ACHN (cell line): Measurements from ENCODE around the gene GRAMD1B.
A peak's percentile ranks its signal among the peaks of the same experiment; 100 is the strongest.
"Not testable (repeated sequence)": the region's sequence is repeated elsewhere in the genome, so short reads cannot be mapped to it uniquely, and the experiment has no call there.

Source experiments
- DNase-seq: peaks from one replicate; pipeline ENCODE4 v3.0.0-alpha.2; 2015
- in situ Hi-C: cut with HindIII; loops from 2 replicates; pipeline ENCODE4 v1.10.0; 2017; ENCODE audit warnings: low sequenced_read_pairs, low pct_ligation_motif_present, low pct_unique_long_range_greater_than_20kb

Gene GRAMD1B

GRCh38 chr11:123570939-123571580 lies 141.0 kb downstream of the GRAMD1B start:
- in situ Hi-C loops = no loop called here

DNA sequence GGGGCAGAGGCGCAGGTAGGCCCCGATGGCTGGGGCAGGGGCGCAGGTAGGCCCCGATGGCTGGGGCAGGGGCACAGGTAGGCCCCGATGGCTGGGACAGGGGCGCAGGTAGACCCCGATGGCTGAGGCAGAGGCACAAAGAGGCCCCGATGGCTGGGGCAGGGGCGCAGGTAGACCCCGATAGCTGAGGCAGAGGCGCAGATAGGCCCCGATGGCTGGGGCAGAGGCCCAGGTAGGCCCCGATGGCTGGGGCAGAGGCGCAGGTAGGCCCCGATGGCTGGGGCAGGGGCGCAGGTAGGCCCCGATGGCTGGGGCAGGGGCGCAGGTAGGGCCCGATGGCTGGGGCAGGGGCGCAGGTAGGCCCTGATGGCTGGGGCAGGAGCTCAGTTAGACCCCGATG lies 142.7 kb downstream of the GRAMD1B start:
- in situ Hi-C loops, DNase-seq: not testable (repeated sequence)

More at GRCh38 chr11:123570939-123571580, 141.0 kb downstream of the GRAMD1B start:
- DNase-seq = no peak

DNA sequence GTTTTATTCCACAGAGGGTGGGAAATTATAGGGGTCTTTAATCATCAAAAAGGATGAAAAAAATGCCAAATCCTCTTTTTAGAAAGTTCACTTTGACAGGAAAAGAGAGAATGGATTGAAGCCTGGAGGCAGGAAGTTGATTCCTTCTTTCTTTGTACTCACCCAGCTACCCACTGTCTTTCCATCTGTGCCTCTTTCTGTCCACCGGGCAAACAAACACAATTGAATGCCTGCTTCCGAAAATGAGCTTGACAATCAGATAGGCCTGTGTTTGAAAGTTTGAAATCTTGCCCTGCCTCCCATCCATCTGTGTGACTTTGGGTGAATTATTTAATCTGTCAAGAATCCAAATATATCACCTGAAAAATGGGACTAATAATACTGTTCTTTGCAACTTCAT lies 143.2 kb downstream of the GRAMD1B start:
- no peak for DNase-seq
- in situ Hi-C loops = no loop called here

- no peak for DNase-seq
- in situ Hi-C loops = no loop called here
Observed at GRCh38 chr11:123575441-123575840, 145.4 kb downstream of the GRAMD1B start.

DNA sequence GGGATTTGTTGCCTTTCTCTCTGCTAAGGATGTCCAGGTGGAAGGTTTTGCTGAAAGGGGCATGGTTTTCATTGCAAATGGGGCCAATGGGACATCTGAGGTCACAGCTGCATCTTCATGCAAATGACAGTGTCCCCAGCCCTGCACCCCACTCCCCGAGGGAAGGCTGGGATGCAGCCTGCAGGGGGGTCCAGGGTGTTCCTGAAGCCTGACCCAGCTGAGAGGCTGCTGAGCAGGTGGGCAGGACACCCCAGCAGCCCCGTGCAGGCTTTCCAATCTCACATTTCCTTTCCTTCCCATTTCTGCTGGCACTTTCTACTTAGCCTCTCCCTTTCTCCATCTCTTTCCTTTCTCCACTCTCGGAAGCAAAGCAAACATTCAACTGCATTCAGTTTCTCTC lies 146.0 kb downstream of the GRAMD1B start:
- DNase-seq = no peak
- in situ Hi-C loops = no loop called here

DNA sequence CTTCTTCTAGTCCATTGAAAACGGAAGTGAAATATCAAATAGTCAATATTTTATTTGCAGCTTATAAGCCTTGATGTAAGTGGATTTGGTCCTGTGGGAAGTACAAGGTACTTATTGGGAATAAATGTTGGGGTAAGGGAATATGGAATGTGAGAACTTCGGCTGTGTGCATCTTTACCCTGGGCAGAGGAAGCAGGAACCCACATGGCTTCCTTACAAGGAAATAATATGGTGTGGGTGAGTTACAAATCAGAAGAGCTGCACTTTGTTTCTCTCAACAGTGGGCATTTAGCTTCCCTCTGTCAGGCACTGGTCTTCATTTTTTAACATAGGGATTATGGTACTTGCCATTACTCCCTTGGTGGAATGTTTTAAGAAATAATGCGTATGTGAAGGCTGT lies 146.4 kb downstream of the GRAMD1B start:
- no peak for DNase-seq
- in situ Hi-C loops = no loop called here

GRCh38 chr11:123577081-123577598 lies 147.1 kb downstream of the GRAMD1B start:
- in situ Hi-C loops = no loop called here
- DNase-seq = peak; percentile 45

GRCh38 chr11:123578778-123579481 lies 148.9 kb downstream of the GRAMD1B start:
- in situ Hi-C loops = no loop called here
- DNase-seq = no peak

DNA sequence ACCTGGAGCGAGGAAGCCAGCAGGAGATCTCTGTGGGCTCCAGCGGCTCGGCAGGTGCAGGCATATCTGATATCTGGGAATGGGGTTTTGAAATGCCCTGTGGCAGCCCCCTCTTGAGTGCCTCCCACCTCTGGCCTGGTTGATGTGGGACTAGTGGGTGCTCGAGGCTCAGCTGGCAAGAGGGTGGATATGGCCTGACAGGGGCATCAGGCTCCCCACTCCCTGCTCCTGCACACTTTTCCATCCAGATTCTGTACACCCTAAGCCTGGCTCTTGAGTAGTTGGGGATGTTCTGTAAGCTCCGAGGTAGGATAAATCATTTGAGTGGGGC lies 149.4 kb downstream of the GRAMD1B start:
- in situ Hi-C loops = no loop called here
- no peak for DNase-seq

GRCh38 chr11:123580137-123580536 lies 150.1 kb downstream of the GRAMD1B start:
- in situ Hi-C loops = no loop called here
- DNase-seq = no peak

DNA sequence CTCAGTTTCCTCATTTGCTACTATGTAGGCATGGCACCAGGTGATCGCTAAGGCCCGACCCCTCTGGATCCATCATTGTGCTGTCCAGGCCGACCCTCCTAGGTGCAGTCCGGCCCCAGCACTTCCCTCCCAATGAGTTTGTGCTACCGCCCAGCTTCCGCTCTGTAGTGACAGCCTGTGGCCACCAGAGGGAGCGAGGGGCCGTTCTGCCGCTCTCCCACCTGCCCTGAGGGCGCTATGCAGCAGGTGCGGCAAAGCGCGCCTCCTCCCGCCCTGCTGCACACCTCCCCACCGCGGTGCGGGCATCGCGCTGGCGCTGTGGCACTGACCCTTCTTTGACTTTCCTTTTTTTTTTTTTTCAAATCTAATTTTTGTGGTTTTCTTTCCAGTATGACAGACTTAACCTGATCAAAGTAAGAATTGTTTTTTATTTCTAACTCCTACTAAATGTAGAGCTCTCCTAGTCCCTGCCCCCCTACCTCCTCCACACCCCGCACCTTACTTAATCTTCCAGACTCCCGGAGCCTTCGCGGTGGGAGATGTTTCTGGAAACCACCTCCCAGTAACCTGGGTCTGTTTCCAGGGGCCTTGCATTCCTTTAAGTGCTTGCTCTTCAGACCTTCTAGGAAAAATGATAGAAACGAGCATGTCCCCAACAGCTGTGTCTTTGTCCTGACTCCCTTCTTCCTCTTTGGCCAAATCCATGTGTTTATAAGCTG lies 150.6 kb downstream of the GRAMD1B start:
- in situ Hi-C loops = no loop called here
- peak; percentile 52 for DNase-seq

GRCh38 chr11:123581651-123582399 lies 151.8 kb downstream of the GRAMD1B start:
- in situ Hi-C loops = no loop called here
- DNase-seq = no peak

DNA sequence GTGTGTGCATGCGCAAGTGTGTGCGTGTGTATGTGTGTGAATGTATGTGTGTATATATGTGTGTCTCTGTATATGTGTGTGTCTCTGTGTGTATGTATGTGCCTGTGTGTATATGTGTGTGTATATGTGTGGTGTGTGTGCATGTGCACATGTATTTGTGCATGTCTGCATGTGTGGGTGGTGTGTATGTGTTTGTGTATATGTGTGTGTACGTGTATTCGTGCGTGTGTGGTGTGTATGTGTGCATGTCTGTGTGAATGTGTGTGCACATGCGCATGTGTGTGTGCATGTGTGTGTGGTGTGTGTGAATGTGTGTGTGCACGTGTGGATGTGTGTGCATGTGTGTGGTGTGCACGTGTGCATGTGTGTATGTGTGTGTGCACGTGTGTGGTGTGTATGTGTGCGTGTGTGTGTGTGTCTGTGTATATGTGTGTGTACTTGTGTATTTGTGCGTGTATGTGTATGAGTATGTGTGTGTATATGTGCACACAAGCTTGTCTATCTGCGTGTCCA lies 153.0 kb downstream of the GRAMD1B start:
- in situ Hi-C loops = no loop called here
- DNase-seq = no peak

DNA sequence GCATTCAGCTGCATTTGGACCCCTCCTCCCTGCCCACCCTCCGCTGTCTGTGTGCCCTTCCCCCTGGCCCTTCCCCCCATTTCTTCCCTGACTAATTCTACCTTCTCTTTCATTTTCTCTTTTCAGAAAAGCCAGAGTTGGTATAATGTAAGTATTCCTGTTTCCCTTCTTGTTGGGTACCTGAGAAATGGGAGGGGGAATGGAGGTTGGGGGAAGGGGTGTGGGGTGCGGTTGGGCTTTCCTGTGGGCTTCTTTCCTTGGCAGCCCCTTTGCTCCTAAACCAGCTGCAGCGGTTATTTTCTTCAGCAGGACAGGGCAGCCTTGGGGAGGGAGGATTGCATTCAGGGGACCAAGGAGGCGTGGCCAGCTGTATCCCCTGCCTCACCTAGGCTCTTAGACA lies 154.1 kb downstream of the GRAMD1B start:
- in situ Hi-C loops = no loop called here
- no peak for DNase-seq

DNA sequence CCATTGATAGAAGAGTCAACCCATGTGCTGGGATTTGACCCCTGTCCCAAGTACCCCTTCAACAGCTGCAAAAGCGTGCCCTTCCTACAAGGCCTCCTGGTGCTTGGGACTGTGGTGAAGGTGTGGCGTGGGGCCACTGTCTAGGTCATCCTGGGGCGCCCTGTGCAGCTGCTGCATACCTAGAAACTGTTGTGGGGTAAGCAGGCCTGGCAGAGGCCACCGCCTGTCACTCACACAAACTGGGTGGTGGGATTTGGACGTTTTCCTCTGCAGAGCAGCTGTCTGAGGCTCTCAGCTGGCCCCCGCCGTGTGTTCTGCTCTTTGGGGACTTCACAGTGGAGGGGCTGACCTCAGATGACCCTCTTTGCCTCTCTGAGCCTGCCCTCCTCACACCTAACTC lies 154.7 kb downstream of the GRAMD1B start:
- in situ Hi-C loops = no loop called here
- no peak for DNase-seq

DNA sequence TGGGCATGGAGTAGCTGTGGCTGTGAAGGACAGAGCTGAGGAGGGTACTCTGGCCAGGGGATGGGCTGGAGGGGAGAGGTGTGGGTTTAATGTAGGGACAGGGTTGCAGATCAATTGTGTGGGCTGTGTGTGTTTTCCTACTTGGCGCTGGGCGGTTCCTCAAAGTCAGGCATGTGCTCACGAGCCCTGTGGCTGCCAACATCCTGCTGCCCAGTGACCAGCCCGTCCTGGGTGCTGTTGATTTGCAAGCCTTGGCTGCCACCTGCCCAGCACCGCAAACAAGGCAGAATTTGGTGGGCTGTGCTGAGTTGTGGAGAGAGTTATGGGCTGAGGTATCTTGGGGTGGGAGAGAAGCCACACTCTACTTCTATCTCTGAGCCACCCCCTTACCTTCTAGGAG lies 155.1 kb downstream of the GRAMD1B start:
- in situ Hi-C loops = no loop called here

GRCh38 chr11:123585706-123586105 lies 155.6 kb downstream of the GRAMD1B start:
- in situ Hi-C loops = no loop called here
- DNase-seq = no peak

More for the DNA sequence above, 155.1 kb downstream of the GRAMD1B start:
- no peak for DNase-seq

DNA sequence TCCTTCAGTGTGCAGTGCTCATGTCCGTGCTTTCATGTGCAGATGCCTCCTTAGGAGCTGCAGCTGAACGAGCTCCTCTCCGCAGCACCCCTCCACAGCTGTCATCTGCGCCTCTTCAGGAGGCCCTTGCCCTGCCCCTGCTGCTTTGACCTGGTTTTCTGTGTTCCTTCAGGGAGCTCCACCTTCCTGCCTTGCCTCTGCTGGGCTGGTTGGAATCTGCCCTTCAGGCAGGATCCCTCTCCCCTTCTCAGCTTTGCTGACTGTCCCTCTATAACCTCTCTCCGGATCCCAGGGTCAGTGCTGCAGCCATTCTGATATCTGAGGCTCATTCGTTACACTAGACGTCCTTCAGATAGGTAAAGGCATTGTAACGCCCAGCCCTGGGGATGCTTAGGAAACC lies 156.5 kb downstream of the GRAMD1B start:
- in situ Hi-C loops = no loop called here
- DNase-seq = no peak

- in situ Hi-C loops = no loop called here
- DNase-seq = no peak
Observed at GRCh38 chr11:123587044-123587443, 157.0 kb downstream of the GRAMD1B start.
